Activated B cell treated with CpG ODN at 0.5 μM for 24 hours (primary cell): Measurements from ENCODE around the gene CHEK1. TPM values are rescaled to one million over a fixed set of nuclear protein-coding genes. Genes with fewer than 3 reads are reported as not detected.
"Not testable (repeated sequence)": the region's sequence is repeated elsewhere in the genome, so short reads cannot be mapped to it uniquely, and the experiment has no call there.

Experiments used
- ATAC-seq: fragments of 200-7000 bp; cut with Tn5 transposase; one replicate; pipeline ENCODE4 v1.10.0; 2021; ENCODE audit warnings: low read depth, mild to moderate bottlenecking, moderate library complexity
- CTCF ChIA-PET: fragments of 350-600 bp; sonication (Branson Sonifier 250); formaldehyde crosslinking; loops from one replicate; lab custom pipeline; 2021; ENCODE audit warnings: antibody characterized with exemption; lab: Charles Lee
- POLR2A ChIA-PET: fragments of 350-600 bp; sonication (Branson Sonifier 250); formaldehyde crosslinking; loops from one replicate; lab custom pipeline; 2021; ENCODE audit warnings: antibody characterized with exemption; lab: Charles Lee
- DNase-seq: peaks from one replicate; pipeline ENCODE4 v3.0.0; 2022
- H3K27ac Mint-ChIP-seq: one replicate; pipeline ENCODE4 v1.8.0; 2020; ENCODE audit warnings: mixed read lengths
- H3K27me3 Mint-ChIP-seq: one replicate; pipeline ENCODE4 v1.8.0; 2021; ENCODE audit warnings: mixed read lengths
- H3K36me3 Mint-ChIP-seq: one replicate; pipeline ENCODE4 v1.8.0; 2021; ENCODE audit warnings: low read depth, mixed read lengths
- H3K4me1 Mint-ChIP-seq: one replicate; pipeline ENCODE4 v1.8.0; 2021; ENCODE audit warnings: mixed read lengths
- H3K4me3 Mint-ChIP-seq: one replicate; pipeline ENCODE4 v1.8.0; 2020; ENCODE audit warnings: mild to moderate bottlenecking, mixed read lengths
- H3K9me3 Mint-ChIP-seq: one replicate; pipeline ENCODE4 v1.8.0; 2020; ENCODE audit warnings: mixed read lengths
- intact Hi-C: fragments of 100-400 bp; cut with micrococcal nuclease; formaldehyde crosslinking; loops from one replicate; pipeline ENCODE4 v1.15.1; 2024
- total RNA-seq: library from RNA; stranded (reverse); gene quantifications from 2 replicates; pipeline ENCODE4 v1.2.3, GENCODE V29; 2022
- TF ChIP-seq, protein P1 (sequence below): fragments of 200-600 bp; IDR thresholded peaks from one replicate; pipeline ENCODE4 v1.8.0; 2022; ENCODE audit warnings: antibody characterized with exemption, mild to moderate bottlenecking

CHEK1 gene
- total RNA-seq = 9.6 and 10.5 TPM in 2 replicates

GRCh38 chr11:125624756-125625213 lies at the start of gene CHEK1:
CHEK1 (plus strand) TSS chr11:125625163; CDS start chr11:125626769, 1,606 bp downstream.
- ChIA-PET POLR2A (interaction anchor here (1.0 to 3.0 kb wide), 7 partner anchors 9 to 513 kb away, joined by 3 to 49 read pairs (median 6); partner anchors contain the start of genes EI24, HYLS1, PUS3 and STT3A), CTCF (interaction anchor here (0.8 to 1.3 kb wide), 2 partner anchors 278 to 569 kb away, joined by 3 to 5 read pairs; partner anchors contain the start of gene PUS3)
- TF ChIP-seq, protein P1, sequence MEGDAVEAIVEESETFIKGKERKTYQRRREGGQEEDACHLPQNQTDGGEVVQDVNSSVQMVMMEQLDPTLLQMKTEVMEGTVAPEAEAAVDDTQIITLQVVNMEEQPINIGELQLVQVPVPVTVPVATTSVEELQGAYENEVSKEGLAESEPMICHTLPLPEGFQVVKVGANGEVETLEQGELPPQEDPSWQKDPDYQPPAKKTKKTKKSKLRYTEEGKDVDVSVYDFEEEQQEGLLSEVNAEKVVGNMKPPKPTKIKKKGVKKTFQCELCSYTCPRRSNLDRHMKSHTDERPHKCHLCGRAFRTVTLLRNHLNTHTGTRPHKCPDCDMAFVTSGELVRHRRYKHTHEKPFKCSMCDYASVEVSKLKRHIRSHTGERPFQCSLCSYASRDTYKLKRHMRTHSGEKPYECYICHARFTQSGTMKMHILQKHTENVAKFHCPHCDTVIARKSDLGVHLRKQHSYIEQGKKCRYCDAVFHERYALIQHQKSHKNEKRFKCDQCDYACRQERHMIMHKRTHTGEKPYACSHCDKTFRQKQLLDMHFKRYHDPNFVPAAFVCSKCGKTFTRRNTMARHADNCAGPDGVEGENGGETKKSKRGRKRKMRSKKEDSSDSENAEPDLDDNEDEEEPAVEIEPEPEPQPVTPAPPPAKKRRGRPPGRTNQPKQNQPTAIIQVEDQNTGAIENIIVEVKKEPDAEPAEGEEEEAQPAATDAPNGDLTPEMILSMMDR = no peak
- intact Hi-C loops = loop anchor here (1.0 to 10.0 kb wide), 9 partner anchors 18 to 590 kb away; partner anchors contain the start of genes CDON, EI24, FAM118B and HYLS1
- ATAC-seq (no peak), DNase-seq (no peak)
- peaks cover 20% of the 10 kb centered on the region for H3K4me1 Mint-ChIP-seq
- no peaks in the 10 kb centered on the region for H3K9me3 Mint-ChIP-seq
- H3K27ac Mint-ChIP-seq = peak within 1 kb of the TSS; percentile 98
- no peaks in the 10 kb centered on the region for H3K27me3 Mint-ChIP-seq
- peaks cover 31% of the 10 kb centered on the region for H3K36me3 Mint-ChIP-seq
- peak within 1 kb of the TSS; percentile 91 for H3K4me3 Mint-ChIP-seq

GRCh38 chr11:125577181-125577580 lies 47.8 kb upstream of the CHEK1 start:
- POLR2A ChIA-PET = interaction anchor here (1.5 kb wide), 1 partner anchor 9 kb away, joined by 10 read pairs; no protein-coding TSS in a partner anchor
- H3K9me3 Mint-ChIP-seq, H3K4me3 Mint-ChIP-seq, H3K27ac Mint-ChIP-seq, ATAC-seq, H3K4me1 Mint-ChIP-seq, DNase-seq, H3K27me3 Mint-ChIP-seq, intact Hi-C loops, CTCF ChIA-PET: not testable (repeated sequence)
- peaks cover 78% of the 10 kb centered on the region for H3K36me3 Mint-ChIP-seq

GRCh38 chr11:125578783-125579182 lies 46.2 kb upstream of the CHEK1 start:
- ATAC-seq (no peak), DNase-seq (no peak)
- no peaks in the 10 kb centered on the region for H3K4me1 Mint-ChIP-seq
- TF ChIP-seq, protein P1 = no peak
- intact Hi-C loops = no loop called here
- H3K27ac Mint-ChIP-seq = no peak overlapping the region
- no peak overlapping the region for H3K4me3 Mint-ChIP-seq
- ChIA-PET CTCF (no interaction called here), POLR2A (interaction anchor here (1.5 kb wide), 1 partner anchor 11 kb away, joined by 10 read pairs; no protein-coding TSS in a partner anchor)
- no peaks in the 10 kb centered on the region for H3K9me3 Mint-ChIP-seq
- no peaks in the 10 kb centered on the region for H3K27me3 Mint-ChIP-seq
- peaks cover 80% of the 10 kb centered on the region for H3K36me3 Mint-ChIP-seq

- Mint-ChIP-seq H3K27ac (no peak overlapping the region), H3K9me3 (no peaks in the 10 kb centered on the region), H3K36me3 (peaks cover 81% of the 10 kb centered on the region), H3K27me3 (no peaks in the 10 kb centered on the region), H3K4me3 (no peak overlapping the region), H3K4me1 (no peaks in the 10 kb centered on the region)
- ChIA-PET POLR2A (interaction anchor here (1.7 kb wide), 1 partner anchor 10 kb away, joined by 5 read pairs; no protein-coding TSS in a partner anchor), CTCF (no interaction called here)
- intact Hi-C loops = no loop called here
- ATAC-seq = no peak
- TF ChIP-seq, protein P1 = no peak
- DNase-seq = no peak
Measured at GRCh38 chr11:125579811-125580210, 45.2 kb upstream of the CHEK1 start.

- H3K36me3 Mint-ChIP-seq = peaks cover 52% of the 10 kb centered on the region
- H3K9me3 Mint-ChIP-seq = no peaks in the 10 kb centered on the region
- ChIA-PET CTCF (no interaction called here), POLR2A (interaction anchor here (3.3 kb wide), 1 partner anchor 8 kb away, joined by 10 read pairs; the partner anchor contains the start of gene STT3A)
- H3K4me3 Mint-ChIP-seq = no peak overlapping the region
- ATAC-seq (no peak), DNase-seq (no peak)
- peaks cover 5% of the 10 kb centered on the region for H3K4me1 Mint-ChIP-seq
- H3K27ac Mint-ChIP-seq = no peak overlapping the region
- TF ChIP-seq, protein P1 = no peak
- no peaks in the 10 kb centered on the region for H3K27me3 Mint-ChIP-seq
- intact Hi-C loops = no loop called here
Measured at GRCh38 chr11:125583496-125583895, 41.5 kb upstream of the CHEK1 start.
